Measurements from ENCODE around the gene SDR39U1.

DNA sequence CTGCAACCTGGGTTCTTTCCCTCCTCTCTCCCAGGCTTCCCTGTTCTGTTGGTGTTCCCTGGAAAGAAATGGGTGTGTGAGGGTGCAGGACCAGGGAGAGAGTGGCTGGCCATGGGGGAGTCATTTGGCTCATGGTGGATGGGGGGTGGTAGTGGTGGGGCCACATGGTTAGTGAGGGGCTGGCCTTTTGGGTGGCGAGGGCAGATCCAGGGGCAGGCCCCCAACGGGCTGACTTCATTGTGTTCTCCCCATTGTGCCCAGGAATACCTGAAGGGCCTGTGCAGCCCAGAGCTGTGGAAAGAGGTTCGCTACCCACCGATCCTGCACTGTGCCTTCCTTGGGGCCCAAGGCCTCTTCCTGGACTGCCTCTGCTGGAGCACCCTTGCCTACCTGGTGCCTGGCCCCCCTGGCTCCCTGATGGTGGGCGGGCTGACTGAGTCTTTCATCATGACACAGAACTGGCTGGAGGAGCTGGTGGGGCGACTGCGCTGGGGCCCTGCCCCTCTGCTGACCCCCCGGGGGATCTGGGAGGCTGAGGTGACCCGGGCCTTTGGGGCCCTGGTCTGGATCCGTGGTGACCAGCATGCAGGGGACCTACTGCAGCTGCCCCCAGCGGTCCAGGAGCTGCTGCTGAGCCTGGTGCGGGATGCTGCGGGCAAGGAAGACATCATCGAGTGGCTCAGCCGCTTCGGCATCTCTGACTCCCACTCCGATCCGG, 34.8 kb downstream of the SDR39U1 start:
- TF ChIP-seq POLR2AphosphoS5 (IDR thresholded peaks at IDR 0.05; ENCODE audit: low read depth, low read length) (no peak), TAF1 (IDR thresholded peaks at IDR 0.05; ENCODE audit: borderline replicate concordance, insufficient read depth, low read length) (no peak), SIN3A (IDR thresholded peaks at IDR 0.05; ENCODE audit: borderline replicate concordance, insufficient read depth, low read length) (no peak), FOXP2 (optimal IDR thresholded peaks at IDR 0.05; ENCODE audit: borderline replicate concordance, extremely low read depth, extremely low read length, insufficient read depth) (no peak)
- TF ChIP-seq, protein P1, sequence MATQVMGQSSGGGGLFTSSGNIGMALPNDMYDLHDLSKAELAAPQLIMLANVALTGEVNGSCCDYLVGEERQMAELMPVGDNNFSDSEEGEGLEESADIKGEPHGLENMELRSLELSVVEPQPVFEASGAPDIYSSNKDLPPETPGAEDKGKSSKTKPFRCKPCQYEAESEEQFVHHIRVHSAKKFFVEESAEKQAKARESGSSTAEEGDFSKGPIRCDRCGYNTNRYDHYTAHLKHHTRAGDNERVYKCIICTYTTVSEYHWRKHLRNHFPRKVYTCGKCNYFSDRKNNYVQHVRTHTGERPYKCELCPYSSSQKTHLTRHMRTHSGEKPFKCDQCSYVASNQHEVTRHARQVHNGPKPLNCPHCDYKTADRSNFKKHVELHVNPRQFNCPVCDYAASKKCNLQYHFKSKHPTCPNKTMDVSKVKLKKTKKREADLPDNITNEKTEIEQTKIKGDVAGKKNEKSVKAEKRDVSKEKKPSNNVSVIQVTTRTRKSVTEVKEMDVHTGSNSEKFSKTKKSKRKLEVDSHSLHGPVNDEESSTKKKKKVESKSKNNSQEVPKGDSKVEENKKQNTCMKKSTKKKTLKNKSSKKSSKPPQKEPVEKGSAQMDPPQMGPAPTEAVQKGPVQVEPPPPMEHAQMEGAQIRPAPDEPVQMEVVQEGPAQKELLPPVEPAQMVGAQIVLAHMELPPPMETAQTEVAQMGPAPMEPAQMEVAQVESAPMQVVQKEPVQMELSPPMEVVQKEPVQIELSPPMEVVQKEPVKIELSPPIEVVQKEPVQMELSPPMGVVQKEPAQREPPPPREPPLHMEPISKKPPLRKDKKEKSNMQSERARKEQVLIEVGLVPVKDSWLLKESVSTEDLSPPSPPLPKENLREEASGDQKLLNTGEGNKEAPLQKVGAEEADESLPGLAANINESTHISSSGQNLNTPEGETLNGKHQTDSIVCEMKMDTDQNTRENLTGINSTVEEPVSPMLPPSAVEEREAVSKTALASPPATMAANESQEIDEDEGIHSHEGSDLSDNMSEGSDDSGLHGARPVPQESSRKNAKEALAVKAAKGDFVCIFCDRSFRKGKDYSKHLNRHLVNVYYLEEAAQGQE (IDR thresholded peaks at IDR 0.05; ENCODE audit: insufficient read depth in 1 of 2, low read depth in 2 of 2, low read length in 2 of 2) = no peak

Measured in PFSK-1 (cell line).